GM18498 (cell line): ENCODE data around the gene P2RY14.

Experiments
- ATAC-seq: cut with Tn5 transposase; IDR thresholded peaks from one replicate; pipeline ENCODE4 v1.9.1; 2021; ENCODE audit warnings: mild to moderate bottlenecking, moderate library complexity; ENCODE audit not compliant: unreplicated experiment

P2RY14 gene

DNA sequence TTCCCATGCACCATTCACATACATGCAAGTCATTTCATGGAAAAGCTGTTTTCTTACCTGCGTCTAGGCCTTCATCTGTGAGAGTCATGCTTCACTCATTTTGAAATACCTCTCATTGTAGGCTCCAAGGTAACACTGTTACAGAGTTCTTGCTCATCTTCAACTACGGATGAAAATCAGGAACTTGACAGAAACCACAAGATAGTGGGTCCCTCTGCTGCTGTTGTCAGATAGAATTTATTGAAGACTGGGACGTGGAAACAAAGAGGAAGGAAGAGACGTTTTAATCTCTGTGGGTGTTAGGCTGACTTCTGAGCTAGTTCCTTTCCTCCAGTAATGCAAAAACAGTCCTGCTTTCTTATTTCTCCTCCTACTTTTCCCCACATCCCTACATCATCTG, at the start of gene P2RY14:
P2RY14 (minus strand) TSS at position 313 of the 400 bp plus-strand sequence. CDS start 64,226 bp downstream, outside the sequence.
- no peak for ATAC-seq

DNA sequence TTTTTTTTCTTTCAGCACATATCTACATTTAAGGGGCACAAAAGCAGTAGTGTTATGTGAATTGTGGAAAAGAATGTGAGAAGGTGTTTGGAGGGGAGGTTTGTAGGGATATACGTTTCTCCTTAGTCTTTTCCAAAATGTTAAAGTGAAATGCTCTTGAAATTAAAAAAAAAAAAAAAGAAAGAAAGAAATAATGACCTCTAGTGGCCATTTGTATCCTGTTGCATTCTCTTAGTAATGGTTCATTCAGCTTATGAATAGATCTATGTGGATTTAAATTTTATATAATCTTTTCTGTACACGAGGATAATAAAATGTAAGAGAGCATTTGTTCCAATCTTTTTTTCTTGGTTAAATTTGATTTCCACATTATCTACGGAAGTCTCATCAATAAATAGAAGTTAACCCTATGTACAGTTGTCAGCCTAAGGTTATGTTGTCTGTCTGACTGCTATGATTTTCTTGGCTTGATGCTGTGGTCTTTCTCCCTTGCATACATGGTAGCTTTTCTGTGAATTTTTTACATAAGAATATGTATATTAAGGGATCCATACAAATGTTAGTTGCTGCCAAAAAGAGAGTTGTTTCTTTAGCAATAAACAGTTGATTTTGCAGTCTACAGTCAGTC, 49.3 kb upstream of the P2RY14 start:
- ATAC-seq, result no peak

DNA sequence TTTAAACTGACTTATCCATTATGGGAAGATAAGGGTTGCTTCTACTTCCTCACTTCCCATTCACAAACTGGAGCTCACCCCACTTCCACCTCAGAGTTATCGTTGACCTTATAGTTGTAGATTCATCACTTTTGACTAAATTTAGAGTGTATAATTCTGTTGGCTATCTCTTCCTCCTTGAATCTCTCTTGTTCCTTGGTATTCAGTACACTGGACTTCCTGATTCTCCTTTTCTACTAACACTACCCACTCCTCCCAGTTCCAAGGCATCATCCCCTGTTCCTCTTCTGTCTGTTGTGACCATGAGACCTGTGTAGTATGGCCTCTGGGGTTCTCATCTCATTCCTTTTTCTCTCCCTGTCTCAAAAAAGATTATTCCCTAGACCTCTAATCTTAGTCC, 44.2 kb upstream of the P2RY14 start:
- no peak for ATAC-seq

DNA sequence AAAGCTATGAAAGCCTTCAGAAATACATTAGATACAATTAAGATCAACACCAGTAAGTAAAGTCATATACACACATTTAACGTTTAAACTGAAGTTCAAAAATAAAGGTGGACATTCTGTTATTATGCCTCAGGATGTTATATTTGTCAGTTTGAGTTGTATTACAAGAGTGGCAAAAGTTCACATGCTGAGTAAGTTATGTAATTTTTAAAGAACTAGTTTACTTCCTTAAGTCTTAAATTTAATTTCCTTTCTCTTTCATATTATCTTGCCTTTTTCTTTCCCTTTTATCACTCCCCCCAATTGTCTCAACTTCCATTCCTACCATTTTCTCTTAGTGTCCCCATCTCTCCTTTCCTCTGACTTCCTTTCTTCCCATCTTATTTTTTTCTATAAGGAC, 43.2 kb upstream of the P2RY14 start:
- ATAC-seq, result no peak

DNA sequence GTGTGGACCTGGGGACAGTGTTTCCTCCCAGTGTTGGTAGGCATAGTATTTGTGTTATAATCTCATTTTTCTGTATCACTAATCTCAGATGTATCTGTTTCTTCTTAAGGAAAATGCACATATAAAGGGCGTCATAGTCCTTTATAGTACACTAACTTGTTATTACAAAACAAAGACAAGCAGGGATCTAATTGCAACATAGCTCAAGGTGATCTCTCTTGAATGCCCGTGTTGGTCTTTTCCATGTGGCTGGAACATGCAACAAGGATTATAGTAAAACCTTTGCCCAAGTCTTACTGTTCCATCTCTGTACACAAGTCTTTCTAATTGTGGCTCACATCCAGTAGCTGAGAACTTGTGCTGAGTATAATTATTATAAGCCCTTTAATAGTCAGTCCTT, 41.8 kb upstream of the P2RY14 start:
- no peak for ATAC-seq

DNA sequence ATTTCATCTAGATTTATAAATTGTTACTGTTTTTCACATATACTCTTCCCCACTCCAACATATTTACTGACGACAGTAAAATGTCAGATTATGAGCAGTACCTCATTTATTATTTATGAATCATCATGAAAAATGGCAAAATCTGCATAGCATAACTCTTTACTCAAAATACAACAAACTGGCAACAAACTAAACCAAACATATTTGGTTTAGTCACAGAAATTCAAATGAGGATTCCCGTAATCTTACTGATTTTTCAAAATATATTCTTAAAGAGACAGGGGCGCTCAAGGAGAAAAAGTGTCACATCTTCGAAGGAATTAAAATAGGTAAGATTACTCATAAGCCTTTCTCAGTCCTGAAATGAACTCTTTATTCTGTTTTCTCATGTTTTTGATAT, 41.3 kb upstream of the P2RY14 start:
- no peak for ATAC-seq

DNA sequence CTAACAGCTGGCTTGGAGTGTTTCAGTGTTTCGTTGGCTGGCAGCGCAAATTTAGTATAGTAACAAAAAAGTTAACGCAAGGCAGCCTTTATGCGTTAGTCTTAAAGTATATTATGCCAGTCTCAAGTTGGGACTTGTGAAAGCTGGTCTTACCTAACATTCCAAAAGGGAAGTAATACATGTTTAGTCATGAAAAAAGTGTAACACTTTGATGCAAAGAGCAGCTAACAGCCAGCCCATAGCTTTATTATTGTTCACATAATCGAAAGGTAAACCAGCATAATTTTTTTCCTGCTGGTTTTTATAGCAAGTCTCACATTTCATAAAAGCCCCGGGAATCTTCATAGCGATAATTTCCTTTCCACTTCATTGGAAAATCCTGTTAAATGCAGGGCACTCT, 40.6 kb upstream of the P2RY14 start:
- no peak for ATAC-seq

DNA sequence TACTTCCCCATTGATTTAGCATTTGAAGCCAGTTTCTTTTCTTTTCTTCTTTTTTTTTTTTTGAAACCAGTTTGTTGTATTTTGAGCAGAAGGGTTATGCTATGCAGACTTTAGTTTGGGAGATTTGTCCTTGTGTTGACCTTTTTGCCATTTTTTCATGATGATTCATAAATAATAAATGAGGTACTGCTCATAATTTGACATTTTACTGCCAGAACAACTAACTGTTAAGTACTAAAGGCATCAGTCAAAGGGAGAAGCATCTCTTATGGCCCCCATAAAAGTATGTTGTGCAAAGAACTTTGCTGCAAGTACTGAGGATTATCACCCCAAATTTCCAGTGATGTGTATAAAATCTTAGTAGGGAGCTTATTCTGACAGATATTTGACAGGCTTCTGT, 40.0 kb upstream of the P2RY14 start:
- no peak for ATAC-seq

DNA sequence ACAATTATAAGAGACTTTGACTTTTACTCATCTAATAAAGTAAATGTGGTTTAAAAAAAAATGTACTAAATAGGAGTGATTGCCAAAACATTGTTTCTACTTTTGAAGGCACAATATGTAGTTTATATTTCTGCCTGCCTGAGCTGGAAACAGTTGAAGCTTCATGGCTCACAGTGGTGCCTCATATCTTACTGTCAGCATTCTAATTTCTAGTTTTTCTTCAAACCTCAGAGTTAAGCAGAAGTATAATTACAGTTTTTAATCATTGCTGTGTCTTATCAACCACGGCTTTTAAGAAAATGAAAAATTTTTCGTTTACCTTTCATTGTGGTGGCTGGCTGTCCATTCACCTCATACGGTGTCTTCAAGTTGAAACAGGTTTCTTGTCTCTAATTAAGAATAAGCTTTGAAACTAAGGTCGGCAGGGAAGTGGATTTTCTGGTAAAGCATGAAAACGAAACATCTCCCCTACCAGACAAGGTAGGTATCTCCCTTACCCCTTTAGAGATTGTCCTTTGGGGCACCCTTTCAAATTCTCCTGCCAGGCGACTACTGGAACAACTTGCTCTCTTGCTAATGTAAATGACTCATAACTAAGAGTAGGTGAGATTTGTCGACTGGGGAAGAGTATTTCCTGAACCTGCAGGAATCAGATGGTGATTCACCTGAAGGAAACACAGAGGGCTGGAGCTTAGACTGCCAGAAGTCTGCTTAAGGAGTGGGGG, 38.1 kb upstream of the P2RY14 start, which contains the start of gene GPR87:
GPR87 (minus strand) TSS at position 554 of the 725 bp plus-strand sequence. CDS start 16,720 bp downstream, outside the sequence.
- no peak for ATAC-seq

DNA sequence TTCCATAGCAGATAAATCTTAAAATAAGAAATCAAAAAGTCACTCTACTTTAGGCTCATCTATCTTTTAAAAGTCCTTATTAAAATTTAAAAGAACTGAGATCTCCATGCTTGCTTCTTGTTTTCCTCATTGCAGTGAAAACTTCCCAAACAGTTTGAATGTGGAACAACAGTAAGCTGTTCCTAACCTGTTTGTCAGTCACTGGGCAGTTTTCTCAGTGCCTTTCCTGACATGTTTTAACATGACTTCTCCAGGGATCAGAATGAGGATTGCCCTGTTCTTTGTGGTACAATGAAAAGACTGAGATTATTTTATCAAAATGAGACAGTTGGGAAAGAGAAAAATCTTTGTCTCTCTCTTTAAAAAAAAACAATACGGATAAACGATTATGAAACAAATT, 37.5 kb upstream of the P2RY14 start:
- ATAC-seq, result no peak

DNA sequence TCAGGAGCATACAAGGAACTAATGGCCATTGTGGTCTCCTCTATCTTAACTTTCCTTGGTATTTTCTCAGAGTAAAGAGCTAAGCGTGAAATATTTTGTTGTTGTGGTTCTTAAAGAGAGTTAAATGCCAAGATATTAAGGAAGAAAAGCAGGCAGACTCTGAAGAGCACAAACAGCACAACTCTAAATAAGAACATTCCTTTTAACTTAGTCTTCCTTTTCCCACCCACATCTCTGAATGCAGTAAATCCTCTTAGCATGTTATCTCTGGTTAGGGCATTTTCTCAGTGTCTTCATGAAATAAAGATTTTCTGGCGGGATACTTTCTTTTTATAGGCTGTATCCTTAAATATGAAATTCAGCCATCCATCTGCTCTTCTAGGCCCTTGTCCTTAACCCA, 36.8 kb upstream of the P2RY14 start:
- ATAC-seq, result no peak

DNA sequence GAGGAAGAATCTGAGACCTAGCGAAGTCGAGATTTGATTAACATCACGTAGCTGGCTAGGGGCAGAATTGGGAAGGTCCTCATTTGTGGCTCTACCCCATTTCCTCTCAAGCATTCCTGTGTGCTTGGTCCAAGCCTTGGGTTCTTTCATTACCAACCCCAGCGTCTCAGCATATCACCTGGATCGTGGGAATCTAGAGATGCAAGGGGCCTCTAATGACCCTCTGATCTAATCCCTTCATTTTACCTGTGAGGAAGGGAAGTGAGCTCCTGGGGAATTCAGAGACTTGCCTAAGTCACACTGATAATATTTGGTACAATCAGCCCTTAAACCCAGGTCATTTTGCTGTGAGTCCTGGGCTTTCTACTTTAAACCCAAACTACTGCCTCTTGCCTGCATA, 36.3 kb upstream of the P2RY14 start:
- ATAC-seq, result no peak

DNA sequence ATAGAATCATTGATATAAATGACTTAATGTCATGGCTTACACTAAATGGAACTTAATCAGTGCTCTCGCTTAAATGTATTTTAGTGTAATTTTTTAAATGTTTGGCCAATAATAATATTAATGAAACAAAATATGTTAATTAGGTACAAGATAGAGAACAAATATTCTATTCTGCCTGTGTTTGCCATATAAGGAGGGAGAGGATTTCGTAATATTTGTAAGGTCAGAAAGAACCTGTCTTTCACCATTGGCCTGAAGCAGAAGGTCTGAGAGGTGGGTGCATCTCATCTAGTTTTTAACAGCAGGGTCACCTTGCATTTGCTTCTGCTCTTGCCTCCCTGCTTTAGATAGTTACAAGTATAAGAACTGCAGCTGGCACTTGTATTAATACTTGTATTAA, 35.8 kb upstream of the P2RY14 start:
- no peak for ATAC-seq

DNA sequence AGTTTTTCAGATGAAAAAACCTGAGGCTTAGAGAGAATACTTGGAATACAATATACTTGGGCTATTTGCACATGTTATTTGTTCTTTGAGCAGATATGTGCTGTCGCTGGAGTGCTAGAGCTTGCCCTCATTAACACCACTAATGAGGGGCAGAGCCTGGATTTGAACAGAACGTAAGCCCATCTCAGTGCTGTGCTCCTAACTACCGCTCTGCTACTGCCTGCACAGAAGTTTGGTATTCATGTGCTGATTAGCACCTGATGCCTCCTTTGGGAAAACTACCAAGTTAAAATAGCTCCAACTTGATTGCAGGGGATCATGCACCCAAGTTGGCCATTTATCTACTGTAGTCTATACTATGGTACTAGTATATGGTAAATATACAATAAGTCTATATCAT, 34.6 kb upstream of the P2RY14 start:
- ATAC-seq, result no peak

DNA sequence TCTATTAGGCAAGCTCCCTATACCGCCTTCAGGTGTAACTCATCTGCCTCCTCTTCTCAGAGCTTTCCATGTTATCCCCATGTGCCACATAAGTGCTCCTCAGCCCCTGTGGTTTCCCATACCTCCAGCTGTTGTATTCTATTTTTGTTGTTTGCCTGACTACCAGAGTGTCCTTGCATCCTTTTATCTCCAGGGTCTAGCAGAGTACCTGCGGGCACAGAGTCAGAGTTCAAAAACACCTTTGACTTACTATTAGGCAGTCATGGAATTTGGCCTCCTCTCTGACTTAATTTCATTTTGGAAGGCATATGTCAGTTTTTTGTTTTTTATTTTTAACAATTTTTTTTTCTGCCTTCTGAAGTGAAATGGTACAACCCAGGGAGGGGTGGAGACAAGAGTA, 31.2 kb upstream of the P2RY14 start:
- no peak for ATAC-seq

DNA sequence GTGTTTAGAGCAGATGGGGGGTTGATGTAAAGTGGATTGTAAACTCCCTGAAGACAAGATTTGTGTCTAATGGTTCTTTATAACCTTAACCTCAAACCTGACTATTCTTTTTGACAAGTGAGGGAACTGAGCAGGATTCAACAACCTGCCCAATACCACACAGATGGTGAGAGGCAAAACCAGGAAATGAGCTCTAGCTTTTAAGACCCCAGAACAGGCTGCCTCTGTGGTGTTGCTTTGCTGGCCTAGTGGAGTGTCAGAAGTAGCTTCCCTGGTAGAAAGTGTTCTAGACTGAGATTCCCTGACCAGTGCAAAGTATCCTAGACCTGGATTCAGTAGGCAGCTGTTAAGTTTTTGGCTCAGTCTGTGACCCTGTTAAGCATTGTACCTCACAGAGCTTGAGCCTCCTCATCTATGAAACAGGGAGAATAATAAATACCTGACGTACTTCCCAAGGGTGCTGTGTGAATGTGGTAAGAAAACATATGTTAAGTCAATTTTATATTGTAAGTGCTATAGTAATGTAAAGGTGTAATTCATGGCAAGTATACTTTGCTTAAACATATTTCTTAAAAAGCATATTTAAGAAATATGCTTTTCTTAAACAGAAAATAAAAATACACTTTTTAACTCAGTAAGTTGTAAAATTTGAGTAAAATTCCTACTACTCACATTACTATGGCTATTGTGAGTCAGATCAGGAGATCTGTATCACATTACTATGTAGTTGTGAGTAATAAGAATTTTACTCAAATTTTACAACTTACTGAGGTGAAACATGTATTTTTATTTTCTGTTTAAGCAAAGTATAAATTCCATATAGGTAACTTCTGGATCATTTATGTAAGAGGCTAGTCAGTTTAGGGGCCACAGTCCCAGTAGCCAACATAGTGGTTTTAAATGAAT, 29.5 kb upstream of the P2RY14 start:
- ATAC-seq, result no peak

DNA sequence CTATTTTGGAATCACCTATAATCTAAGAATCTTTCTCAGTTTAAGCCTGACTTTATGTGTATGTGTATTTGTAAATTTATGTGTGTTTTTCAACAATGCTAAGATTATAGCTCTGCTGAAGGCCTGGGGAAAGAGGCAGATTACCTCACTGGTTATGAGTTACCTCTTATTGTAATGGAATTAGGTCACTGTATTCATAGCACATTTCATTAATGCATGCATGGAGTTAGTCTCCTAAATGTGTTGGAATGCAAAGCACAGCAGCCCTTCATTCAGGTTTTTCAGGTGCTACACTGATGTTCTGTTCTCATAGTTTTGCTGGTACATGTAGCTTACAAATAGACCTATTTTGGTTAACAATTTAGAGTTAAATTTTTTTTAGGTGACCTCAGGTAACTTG, 28.8 kb upstream of the P2RY14 start:
- ATAC-seq, result no peak

DNA sequence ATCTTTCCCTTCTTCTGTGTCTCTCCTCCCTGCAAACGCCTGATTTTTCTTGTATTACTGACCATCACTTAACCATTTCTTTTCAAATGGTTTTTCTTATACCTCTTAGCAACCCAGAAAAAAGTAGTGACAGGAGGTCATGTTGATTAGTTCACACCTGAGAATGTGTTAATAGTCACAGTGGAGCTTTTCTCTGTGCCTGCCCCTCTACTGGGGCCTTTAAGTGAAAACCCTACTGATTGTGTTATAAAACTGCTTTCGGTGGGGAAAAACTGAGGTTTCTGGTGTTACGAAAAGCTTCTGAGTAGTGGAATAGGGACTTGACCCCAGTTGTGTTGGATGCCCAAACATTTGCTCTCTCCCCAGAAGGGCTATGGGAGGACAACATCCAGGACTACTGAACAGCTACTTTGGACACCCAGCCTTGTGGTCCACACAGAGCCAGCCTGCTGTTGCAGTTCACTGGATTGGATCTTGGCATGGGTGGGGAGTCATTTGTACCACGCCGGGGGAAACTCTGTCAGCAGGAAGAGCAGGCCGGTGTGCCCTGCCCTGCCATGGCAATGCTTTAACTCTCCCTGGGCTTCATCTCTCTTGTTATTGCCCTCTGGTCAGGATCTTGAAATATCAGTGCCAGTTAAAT, 27.9 kb upstream of the P2RY14 start:
- no peak for ATAC-seq

DNA sequence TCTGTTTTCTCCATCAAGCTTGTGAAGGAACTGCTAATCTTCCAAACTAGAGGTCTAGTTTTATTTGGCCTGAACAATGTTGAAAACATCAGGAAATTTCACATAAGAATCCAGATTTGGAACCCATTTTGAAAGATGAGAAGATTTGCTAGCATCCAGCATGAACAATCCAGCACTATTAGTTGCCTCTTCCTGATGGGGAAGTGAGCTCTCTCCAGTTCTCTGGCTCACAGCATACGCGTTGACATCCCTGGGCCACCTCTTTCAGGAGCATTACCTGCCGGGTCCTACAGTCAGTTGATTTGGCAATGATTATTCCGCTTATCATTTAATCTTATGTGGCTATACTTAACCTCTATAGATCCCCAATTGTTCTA, 27.4 kb upstream of the P2RY14 start:
- no peak for ATAC-seq

DNA sequence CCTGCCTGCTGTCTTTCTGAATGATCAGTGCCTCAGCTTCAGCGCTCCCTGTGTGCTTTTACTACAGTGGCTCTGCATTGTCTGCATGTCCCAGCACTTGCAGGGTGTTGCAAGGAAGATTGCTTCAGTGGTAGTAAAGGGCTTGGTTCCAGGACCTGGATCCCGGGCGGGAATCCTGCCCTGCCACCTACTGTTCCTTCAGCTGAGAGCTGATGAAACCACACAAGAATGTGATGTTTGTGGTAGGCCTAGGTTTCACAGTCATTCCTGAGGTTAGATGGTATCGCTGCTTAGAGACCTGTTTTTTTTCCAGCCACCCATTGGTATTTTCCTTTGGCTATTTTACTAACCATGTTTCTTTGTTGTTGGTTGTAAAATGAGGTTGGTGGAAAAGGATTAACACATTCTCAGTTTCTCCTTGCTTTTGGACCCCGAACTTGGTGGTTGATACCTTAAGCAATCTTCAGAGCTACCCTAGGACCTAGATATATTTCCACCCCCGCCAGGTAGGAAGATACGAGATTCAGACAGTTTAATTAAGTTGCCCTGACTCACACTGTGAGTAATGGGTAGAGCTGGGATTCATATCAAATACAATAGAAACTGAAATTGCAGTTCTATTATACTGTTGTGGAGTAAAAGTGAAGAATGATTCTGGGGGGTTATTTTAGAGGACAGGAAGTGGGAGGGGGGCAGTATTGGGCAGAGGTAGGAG, 26.9 kb upstream of the P2RY14 start:
- ATAC-seq, result no peak

DNA sequence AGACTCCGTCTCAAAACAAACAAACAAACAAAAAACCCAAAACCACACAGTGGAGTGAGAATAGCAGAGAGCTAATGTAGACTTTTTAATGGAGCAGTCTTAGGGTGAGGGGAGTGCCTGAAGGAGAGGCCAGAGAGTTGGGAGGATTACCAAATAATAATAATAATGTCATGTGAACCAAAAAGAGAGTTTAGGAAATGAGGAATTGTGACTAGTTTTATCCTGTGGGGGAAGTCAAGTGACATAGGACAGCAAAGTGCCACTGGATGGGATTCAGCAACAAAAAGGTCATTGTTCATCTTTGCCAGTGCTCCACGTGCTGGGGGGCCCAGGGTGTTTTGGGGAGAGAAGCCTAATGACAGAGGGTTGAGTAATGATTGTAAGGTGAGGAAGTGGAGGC, 25.4 kb upstream of the P2RY14 start:
- ATAC-seq, result no peak
